IMR-90 (cell line): ENCODE results near the gene GJC2. TPM values are rescaled to one million over a fixed set of nuclear protein-coding genes. Genes with fewer than 3 reads are reported as not detected.

Experiments used
- ATAC-seq: fragments of 200-7000 bp; cut with Tn5 transposase; 2 replicates; pipeline ENCODE4 v1.9.1; 2020; ENCODE audit warnings: low read depth, mild to moderate bottlenecking, moderate library complexity
- BruUV-seq: library from RNA; stranded (reverse); fragments of 400-500 nt; replicated peaks from 2 replicates; lab custom pipeline; 2021; lab: Mats Ljungman, UMichigan
- CTCF ChIA-PET: fragments of 300-600 bp; formaldehyde crosslinking; extraction: SDS; loops from one replicate; lab custom pipeline; 2021; ENCODE audit warnings: antibody characterized with exemption; lab: Yijun Ruan, JAX
- POLR2A ChIA-PET: fragments of 300-600 bp; sonication (Branson Sonifier 250); formaldehyde crosslinking; loops from one replicate; lab custom pipeline; 2022; ENCODE audit warnings: antibody characterized with exemption; ENCODE audit not compliant: unreplicated experiment; lab: Charles Lee
- DNase-seq: peaks from one replicate; pipeline ENCODE4 v3.0.0; 2013
- H2AFZ ChIP-seq: replicated peaks from 2 replicates; pipeline ENCODE3; 2013; ENCODE audit warnings: low read length, mild to moderate bottlenecking; ENCODE audit not compliant: poor library complexity
- H2AK5ac ChIP-seq: 2 replicates; pipeline ENCODE4 v1.6.1; 2013; ENCODE audit warnings: low read depth, low read length, inconsistent platforms
- H2AK9ac ChIP-seq: replicated peaks from 2 replicates; pipeline ENCODE3; 2013; ENCODE audit warnings: mild to moderate bottlenecking, low read depth, low read length, moderate library complexity; ENCODE audit not compliant: poor library complexity
- H2BK120ac ChIP-seq: 2 replicates; pipeline ENCODE4 v1.6.1; 2013; ENCODE audit warnings: low read depth, low read length, inconsistent platforms
- H2BK15ac ChIP-seq: 3 replicates; pipeline ENCODE4 v1.6.1; 2013; ENCODE audit warnings: low read depth, low read length, inconsistent platforms
- H2BK20ac ChIP-seq: 2 replicates; pipeline ENCODE4 v1.6.1; 2013; ENCODE audit warnings: low read depth, mild to moderate bottlenecking, inconsistent platforms, low read length, moderate library complexity
- H2BK5ac ChIP-seq: 2 replicates; pipeline ENCODE4 v1.6.1; 2013; ENCODE audit warnings: mild to moderate bottlenecking, low read depth, low read length, inconsistent platforms; ENCODE audit not compliant: poor library complexity, severe bottlenecking
- H3K14ac ChIP-seq: replicated peaks from 2 replicates; pipeline ENCODE4 v1.6.1; 2013; ENCODE audit warnings: low read depth, low read length, inconsistent platforms
- H3K18ac ChIP-seq: 2 replicates; pipeline ENCODE4 v1.6.1; 2013; ENCODE audit warnings: low read depth, low read length, control low read depth
- H3K23ac ChIP-seq: 2 replicates; pipeline ENCODE4 v1.6.1; 2013; ENCODE audit warnings: low read depth, low read length, inconsistent platforms
- H3K27ac ChIP-seq: 2 replicates; pipeline ENCODE4 v1.5.1; 2013; ENCODE audit warnings: mild to moderate bottlenecking, control low read depth, low read length; ENCODE audit not compliant: insufficient read depth
- H3K27me3 ChIP-seq: 2 replicates; pipeline ENCODE4 v1.6.1; 2013; ENCODE audit warnings: low read length; ENCODE audit not compliant: control insufficient read depth, insufficient read depth
- H3K36me3 ChIP-seq: 2 replicates; pipeline ENCODE4 v1.6.1; 2013; ENCODE audit warnings: low read length, mixed read lengths; ENCODE audit not compliant: control insufficient read depth, insufficient read depth
- H3K4ac ChIP-seq: 2 replicates; pipeline ENCODE4 v1.6.1; 2013; ENCODE audit warnings: low read depth, low read length, inconsistent platforms
- H3K4me1 ChIP-seq: 2 replicates; pipeline ENCODE4 v1.6.1; 2013; ENCODE audit warnings: low read length, mixed read lengths; ENCODE audit not compliant: control insufficient read depth, insufficient read depth
- H3K4me2 ChIP-seq: 2 replicates; pipeline ENCODE4 v1.6.1; 2013; ENCODE audit warnings: low read depth, mild to moderate bottlenecking, control low read depth, low read length, moderate library complexity
- H3K4me3 ChIP-seq: 2 replicates; pipeline ENCODE4 v1.5.1; 2013; ENCODE audit warnings: low read depth, mild to moderate bottlenecking, control low read depth, low read length, moderate library complexity; ENCODE audit not compliant: insufficient read depth
- H3K56ac ChIP-seq: 2 replicates; pipeline ENCODE4 v1.6.1; 2013; ENCODE audit warnings: low read length, inconsistent platforms; ENCODE audit not compliant: insufficient read depth; ENCODE audit errors: extremely low read depth
- H3K79me1 ChIP-seq, 2 experiments: 2 replicates each; pipeline ENCODE4 v1.6.1; 2013; ENCODE audit warnings: low read length in 2 of 2, inconsistent platforms in 1 of 2, low read depth in 1 of 2
- H3K9ac ChIP-seq: 2 replicates; pipeline ENCODE4 v1.6.1; 2013; ENCODE audit warnings: low read depth, low read length, control low read depth
- H3K9me1 ChIP-seq: 2 replicates; pipeline ENCODE4 v1.6.1; 2013; ENCODE audit warnings: low read length, inconsistent platforms; ENCODE audit not compliant: insufficient read depth
- H3K9me3 ChIP-seq: 2 replicates; pipeline ENCODE4 v1.6.1; 2013; ENCODE audit warnings: low read length; ENCODE audit not compliant: control insufficient read depth, insufficient read depth
- H4K20me1 ChIP-seq: 2 replicates; pipeline ENCODE4 v1.6.1; 2013; ENCODE audit warnings: low read length, inconsistent platforms; ENCODE audit not compliant: insufficient read depth
- H4K5ac ChIP-seq: 2 replicates; pipeline ENCODE4 v1.6.1; 2013; ENCODE audit warnings: mild to moderate bottlenecking, low read depth, low read length, control low read depth
- H4K8ac ChIP-seq, 2 experiments: 2 replicates each; pipeline ENCODE4 v1.6.1; 2013; ENCODE audit warnings: low read depth in 2 of 2, low read length in 2 of 2, control low read depth in 1 of 2, inconsistent platforms in 1 of 2
- H4K91ac ChIP-seq: 2 replicates; pipeline ENCODE4 v1.6.1; 2013; ENCODE audit warnings: low read depth, low read length, inconsistent platforms; ENCODE audit not compliant: insufficient read depth
- BHLHE40 ChIP-seq: fragments of 150-350 bp; IDR thresholded peaks from 2 replicates; pipeline ENCODE4 v1.6.1; 2016; ENCODE audit warnings: mild to moderate bottlenecking, low read depth, low read length
- CEBPB ChIP-seq: IDR thresholded peaks from 2 replicates; pipeline ENCODE4 v1.6.1; 2012; ENCODE audit warnings: low read depth, low read length, improper control_type of control experiment
- CHD1 ChIP-seq: IDR thresholded peaks from 2 replicates; pipeline ENCODE4 v1.6.1; 2012; ENCODE audit warnings: low read depth, low read length, improper control_type of control experiment
- FOS ChIP-seq: fragments of 150-350 bp; IDR thresholded peaks from 2 replicates; pipeline ENCODE4 v1.6.1; 2016; ENCODE audit warnings: low read depth, low read length
- MAFK ChIP-seq: IDR thresholded peaks from 2 replicates; pipeline ENCODE4 v1.6.1; 2012; ENCODE audit warnings: low read depth, low read length, improper control_type of control experiment
- MAZ ChIP-seq: IDR thresholded peaks from 2 replicates; pipeline ENCODE4 v1.6.1; 2012; ENCODE audit warnings: low read depth, mild to moderate bottlenecking, low read length, improper control_type of control experiment, moderate library complexity, borderline replicate concordance
- MXI1 ChIP-seq: IDR thresholded peaks from 2 replicates; pipeline ENCODE4 v1.6.1; 2012; ENCODE audit warnings: low read depth, mild to moderate bottlenecking, low read length, moderate library complexity, borderline replicate concordance
- NFE2L2 ChIP-seq: fragments of 150-350 bp; IDR thresholded peaks from 2 replicates; pipeline ENCODE4 v1.6.1; 2016; ENCODE audit warnings: low read depth, mild to moderate bottlenecking, low read length
- POLR2A ChIP-seq: IDR thresholded peaks from 2 replicates; pipeline ENCODE4 v1.6.1; 2012; ENCODE audit warnings: mild to moderate bottlenecking, low read depth, low read length
- RAD21 ChIP-seq: IDR thresholded peaks from 2 replicates; pipeline ENCODE4 v1.6.1; 2012; ENCODE audit warnings: low read length, improper control_type of control experiment
- RCOR1 ChIP-seq: IDR thresholded peaks from 2 replicates; pipeline ENCODE4 v1.6.1; 2012; ENCODE audit warnings: mild to moderate bottlenecking, low read length, improper control_type of control experiment; ENCODE audit not compliant: insufficient replicate concordance
- RFX5 ChIP-seq: IDR thresholded peaks from 2 replicates; pipeline ENCODE4 v1.8.0; 2012; ENCODE audit warnings: low read depth, mild to moderate bottlenecking, low read length, moderate library complexity
- SMC3 ChIP-seq: fragments of 150-350 bp; IDR thresholded peaks from 2 replicates; pipeline ENCODE4 v1.6.1; 2016; ENCODE audit warnings: low read depth, mild to moderate bottlenecking, antibody characterized with exemption, low read length, moderate library complexity
- WGBS, 2 experiments: methylation state at CpG; one replicate each; pipeline versions ENCODE4 v1.1.5 to v1.1.7; 2013; ENCODE audit warnings: missing lambda C conversion rate in 2 of 2; ENCODE audit not compliant: insufficient read length in 1 of 2; ENCODE audit errors: extremely low coverage in 2 of 2; 5-methylcytosine and 5-hydroxymethylcytosine counted together
- dilution Hi-C: fragments of 300-500 bp; cut with HindIII; formaldehyde crosslinking; loops from one replicate; pipeline ENCODE4 v1.14.3; 2018; ENCODE audit warnings: low sequenced_read_pairs; ENCODE audit not compliant: unreplicated experiment
- in situ Hi-C: fragments of 300-500 bp; cut with MboI; formaldehyde crosslinking; loops from 3 replicates; pipeline ENCODE4 v1.14.3; 2019; ENCODE audit warnings: low sequenced_read_pairs, inconsistent platforms, mixed read lengths
- intact Hi-C: fragments of 100-400 bp; cut with micrococcal nuclease; formaldehyde crosslinking; loops from 2 replicates; pipeline ENCODE4 v1.10.0; 2022
- polyA plus RNA-seq, 3 experiments: library from polyadenylated mRNA; depleted of rRNA; stranded (reverse); fragments of >200 nt; gene quantifications; 2 replicates each; pipeline ENCODE4 v1.2.3, GENCODE V29; 2012; ENCODE audit warnings: low replicate concordance in 1 of 3
- total RNA-seq: library from RNA; depleted of rRNA; stranded (reverse); fragments of >200 nt; gene quantifications from 2 replicates; pipeline ENCODE4 v1.2.3, GENCODE V29; 2012
- TF ChIP-seq, protein P1 (sequence below): fragments of 150-350 bp; IDR thresholded peaks from 2 replicates; pipeline ENCODE4 v1.6.1; 2016; ENCODE audit warnings: low read depth, mild to moderate bottlenecking, low read length, moderate library complexity, borderline replicate concordance
- TF ChIP-seq, protein P2 (sequence below): conservative IDR thresholded peaks from 2 replicates; pipeline ENCODE4 v1.5.1; 2012; ENCODE audit warnings: mild to moderate bottlenecking, low read depth, low read length, improper control_type of control experiment
- TF ChIP-seq, protein P3 (sequence below): fragments of 150-350 bp; IDR thresholded peaks from 2 replicates; pipeline ENCODE4 v1.6.1; 2017; ENCODE audit warnings: mild to moderate bottlenecking, antibody characterized with exemption, low read length, low read depth

GJC2 gene
- total and polyA plus RNA-seq, 2 of the 4 experiments (the other 2 are of a cell fraction) = 1.1 to 1.7 TPM

DNA sequence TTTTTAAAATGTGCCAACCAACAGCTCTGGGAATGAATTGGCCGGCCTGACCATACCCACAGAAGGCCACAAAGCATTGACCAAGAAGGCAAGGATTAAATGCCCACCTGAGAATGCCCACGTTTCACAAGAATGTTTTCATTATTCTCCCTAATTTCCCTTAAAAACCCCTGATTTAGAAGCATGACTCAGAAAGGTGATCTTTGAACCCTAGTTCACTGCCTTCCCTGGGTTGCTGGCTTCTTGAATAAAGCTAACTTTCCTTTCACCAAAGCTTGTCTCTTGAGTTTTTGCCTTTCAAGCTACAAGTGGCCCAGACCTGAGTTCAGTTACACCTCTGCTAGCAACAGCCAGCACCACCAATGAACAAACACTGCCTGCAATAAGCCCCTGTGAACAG is 26.2 kb upstream of the GJC2 start:
- ChIA-PET POLR2A (interaction anchor here (0.6 kb wide), 1 partner anchor 332 kb away, joined by 3 read pairs; no protein-coding TSS in a partner anchor), CTCF (no interaction called here)
- H3K9me3 ChIP-seq = no peaks in the 10 kb centered on the region
- intact Hi-C loops (no loop called here), dilution Hi-C loops (no loop called here), in situ Hi-C loops (no loop called here)
- H3K27me3 ChIP-seq = peaks cover 20% of the 10 kb centered on the region
- no peaks in the 10 kb centered on the region for H3K36me3 ChIP-seq
- H4K20me1 ChIP-seq = no peaks in the 10 kb centered on the region
- H3K4me3 ChIP-seq = no peak overlapping the region
- BruUV-seq = no TSS peak
- H2AK5ac ChIP-seq = no peak overlapping the region
- DNase-seq (no peak), ATAC-seq (no peak)
- no peaks in the 10 kb centered on the region for H3K79me1 ChIP-seq
- no peak overlapping the region for H3K27ac ChIP-seq
- H2AK9ac ChIP-seq = no peak overlapping the region
- no peak overlapping the region for H3K18ac ChIP-seq
- no peak overlapping the region for H3K56ac ChIP-seq
- H4K5ac ChIP-seq = no peak overlapping the region
- no peak overlapping the region for H3K9ac ChIP-seq
- H2BK120ac ChIP-seq = no peak overlapping the region
- no peak overlapping the region for H4K8ac ChIP-seq
- no peaks in the 10 kb centered on the region for H3K9me1 ChIP-seq
- H2BK15ac ChIP-seq = no peak overlapping the region
- no peak overlapping the region for H3K23ac ChIP-seq
- 33% methylated on average over 1 of the region's 2 CpGs; no CpG with 5 or more reads in 1 of the 2 experiments for WGBS, 2 experiments
- no peak for TF ChIP-seq MXI1
- no peak for TF ChIP-seq CEBPB
- TF ChIP-seq RCOR1 = no peak
- no peak for TF ChIP-seq MAZ
- no peak for TF ChIP-seq MAFK
- no peak for TF ChIP-seq POLR2A
- TF ChIP-seq SMC3 = no peak
- TF ChIP-seq FOS = no peak
- no peak for TF ChIP-seq RFX5
- TF ChIP-seq, protein P1, sequence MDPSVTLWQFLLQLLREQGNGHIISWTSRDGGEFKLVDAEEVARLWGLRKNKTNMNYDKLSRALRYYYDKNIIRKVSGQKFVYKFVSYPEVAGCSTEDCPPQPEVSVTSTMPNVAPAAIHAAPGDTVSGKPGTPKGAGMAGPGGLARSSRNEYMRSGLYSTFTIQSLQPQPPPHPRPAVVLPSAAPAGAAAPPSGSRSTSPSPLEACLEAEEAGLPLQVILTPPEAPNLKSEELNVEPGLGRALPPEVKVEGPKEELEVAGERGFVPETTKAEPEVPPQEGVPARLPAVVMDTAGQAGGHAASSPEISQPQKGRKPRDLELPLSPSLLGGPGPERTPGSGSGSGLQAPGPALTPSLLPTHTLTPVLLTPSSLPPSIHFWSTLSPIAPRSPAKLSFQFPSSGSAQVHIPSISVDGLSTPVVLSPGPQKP = no peak
- TF ChIP-seq BHLHE40 = no peak
- TF ChIP-seq, protein P2, sequence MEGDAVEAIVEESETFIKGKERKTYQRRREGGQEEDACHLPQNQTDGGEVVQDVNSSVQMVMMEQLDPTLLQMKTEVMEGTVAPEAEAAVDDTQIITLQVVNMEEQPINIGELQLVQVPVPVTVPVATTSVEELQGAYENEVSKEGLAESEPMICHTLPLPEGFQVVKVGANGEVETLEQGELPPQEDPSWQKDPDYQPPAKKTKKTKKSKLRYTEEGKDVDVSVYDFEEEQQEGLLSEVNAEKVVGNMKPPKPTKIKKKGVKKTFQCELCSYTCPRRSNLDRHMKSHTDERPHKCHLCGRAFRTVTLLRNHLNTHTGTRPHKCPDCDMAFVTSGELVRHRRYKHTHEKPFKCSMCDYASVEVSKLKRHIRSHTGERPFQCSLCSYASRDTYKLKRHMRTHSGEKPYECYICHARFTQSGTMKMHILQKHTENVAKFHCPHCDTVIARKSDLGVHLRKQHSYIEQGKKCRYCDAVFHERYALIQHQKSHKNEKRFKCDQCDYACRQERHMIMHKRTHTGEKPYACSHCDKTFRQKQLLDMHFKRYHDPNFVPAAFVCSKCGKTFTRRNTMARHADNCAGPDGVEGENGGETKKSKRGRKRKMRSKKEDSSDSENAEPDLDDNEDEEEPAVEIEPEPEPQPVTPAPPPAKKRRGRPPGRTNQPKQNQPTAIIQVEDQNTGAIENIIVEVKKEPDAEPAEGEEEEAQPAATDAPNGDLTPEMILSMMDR = no peak
- TF ChIP-seq CHD1 = no peak
- no peak for TF ChIP-seq NFE2L2
- TF ChIP-seq, protein P3, sequence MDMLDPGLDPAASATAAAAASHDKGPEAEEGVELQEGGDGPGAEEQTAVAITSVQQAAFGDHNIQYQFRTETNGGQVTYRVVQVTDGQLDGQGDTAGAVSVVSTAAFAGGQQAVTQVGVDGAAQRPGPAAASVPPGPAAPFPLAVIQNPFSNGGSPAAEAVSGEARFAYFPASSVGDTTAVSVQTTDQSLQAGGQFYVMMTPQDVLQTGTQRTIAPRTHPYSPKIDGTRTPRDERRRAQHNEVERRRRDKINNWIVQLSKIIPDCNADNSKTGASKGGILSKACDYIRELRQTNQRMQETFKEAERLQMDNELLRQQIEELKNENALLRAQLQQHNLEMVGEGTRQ = no peak
- no peak for TF ChIP-seq RAD21
- peaks cover 2% of the 10 kb centered on the region; the same call in 1 of the 2 replicates for H3K4me1 ChIP-seq
- H3K4me2 ChIP-seq = no peak overlapping the region
- H4K91ac ChIP-seq = no peak overlapping the region
- no peak overlapping the region for H3K4ac ChIP-seq
- no peak overlapping the region for H2BK5ac ChIP-seq
- no peak overlapping the region for H2BK20ac ChIP-seq
- no peak overlapping the region for H2AFZ ChIP-seq
- H3K14ac ChIP-seq = no peak overlapping the region
